ENCODE data around the gene DNAJC10. TPM values are rescaled to one million over a fixed set of nuclear protein-coding genes. Genes with fewer than 3 reads are reported as not detected.

The DNAJC10 gene
- total RNA-seq, 1 donor = 47.6 TPM

GRCh38 chr2:182826496-182826895 is 110.4 kb downstream of the DNAJC10 start:
- Histone ChIP-seq H3K4me1 (ENCODE audit: insufficient read depth, low read length) (no peaks in the 10 kb centered on the region), H3K4me3 (ENCODE audit: low read length) (no peak overlapping the region), H3K9me3 (ENCODE audit: low read depth, low read length) (no peaks in the 10 kb centered on the region)

GRCh38 chr2:182827182-182827879 is 111.3 kb downstream of the DNAJC10 start:
- no peak overlapping the region for H3K4me3 ChIP-seq (ENCODE audit: low read length)
- H3K4me1 ChIP-seq (ENCODE audit: insufficient read depth, low read length) = no peaks in the 10 kb centered on the region
- H3K9me3 ChIP-seq (ENCODE audit: low read depth, low read length) = no peaks in the 10 kb centered on the region
- H3K27me3 ChIP-seq (ENCODE audit: insufficient read depth, low read length) = no peaks in the 10 kb centered on the region

More at GRCh38 chr2:182826496-182826895, 110.4 kb downstream of the DNAJC10 start:
- no peaks in the 10 kb centered on the region for H3K27me3 ChIP-seq (ENCODE audit: insufficient read depth, low read length)

GRCh38 chr2:182831101-182831500 is 115.0 kb downstream of the DNAJC10 start:
- Histone ChIP-seq H3K9me3 (ENCODE audit: low read depth, low read length) (no peaks in the 10 kb centered on the region), H3K4me1 (ENCODE audit: insufficient read depth, low read length) (no peaks in the 10 kb centered on the region), H3K27me3 (ENCODE audit: insufficient read depth, low read length) (no peaks in the 10 kb centered on the region), H3K4me3 (ENCODE audit: low read length) (no peak overlapping the region)

- peaks cover 4% of the 10 kb centered on the region for H3K27me3 ChIP-seq (ENCODE audit: insufficient read depth, low read length)
- H3K4me1 ChIP-seq (ENCODE audit: insufficient read depth, low read length) = no peaks in the 10 kb centered on the region
- H3K4me3 ChIP-seq (ENCODE audit: low read length) = no peak overlapping the region
- H3K9me3 ChIP-seq (ENCODE audit: low read depth, low read length) = no peaks in the 10 kb centered on the region
Measured at GRCh38 chr2:182831921-182832320, 115.9 kb downstream of the DNAJC10 start.

GRCh38 chr2:182833084-182833854 is 117.2 kb downstream of the DNAJC10 start:
- no peaks in the 10 kb centered on the region for H3K9me3 ChIP-seq (ENCODE audit: low read depth, low read length)
- H3K4me3 ChIP-seq (ENCODE audit: low read length) = no peak overlapping the region
- H3K4me1 ChIP-seq (ENCODE audit: insufficient read depth, low read length) = no peaks in the 10 kb centered on the region
- peaks cover 4% of the 10 kb centered on the region for H3K27me3 ChIP-seq (ENCODE audit: insufficient read depth, low read length)

- Histone ChIP-seq H3K9me3 (ENCODE audit: low read depth, low read length) (no peaks in the 10 kb centered on the region), H3K4me3 (ENCODE audit: low read length) (no peak overlapping the region), H3K27me3 (ENCODE audit: insufficient read depth, low read length) (peaks cover 4% of the 10 kb centered on the region), H3K4me1 (ENCODE audit: insufficient read depth, low read length) (no peaks in the 10 kb centered on the region)
Measured at GRCh38 chr2:182834293-182834692, 118.2 kb downstream of the DNAJC10 start.

- no peaks in the 10 kb centered on the region for H3K4me1 ChIP-seq (ENCODE audit: insufficient read depth, low read length)
- H3K4me3 ChIP-seq (ENCODE audit: low read length) = no peak overlapping the region
- peaks cover 6% of the 10 kb centered on the region for H3K27me3 ChIP-seq (ENCODE audit: insufficient read depth, low read length)
- no peaks in the 10 kb centered on the region for H3K9me3 ChIP-seq (ENCODE audit: low read depth, low read length)
Measured at GRCh38 chr2:182836451-182836850, 120.4 kb downstream of the DNAJC10 start.

Other genes with a start within 250 kb of the DNAJC10 start
- under 0.01 TPM for gene FRZB, start 150.4 kb downstream of the DNAJC10 start, total RNA-seq

All from mononuclear cell (primary cell).